Activated B cell treated with CpG ODN at 0.5 μM for 24 hours (primary cell): ENCODE results near the gene GSG1L. TPM values are rescaled to one million over a fixed set of nuclear protein-coding genes. Genes with fewer than 3 reads are reported as not detected.

ENCODE experiments used
- ATAC-seq: fragments of 200-7000 bp; cut with Tn5 transposase; one replicate; pipeline ENCODE4 v1.10.0; 2021; ENCODE audit warnings: low read depth, mild to moderate bottlenecking, moderate library complexity
- CTCF ChIA-PET: fragments of 350-600 bp; sonication (Branson Sonifier 250); formaldehyde crosslinking; loops from one replicate; lab custom pipeline; 2021; ENCODE audit warnings: antibody characterized with exemption; lab: Charles Lee
- POLR2A ChIA-PET: fragments of 350-600 bp; sonication (Branson Sonifier 250); formaldehyde crosslinking; loops from one replicate; lab custom pipeline; 2021; ENCODE audit warnings: antibody characterized with exemption; lab: Charles Lee
- DNase-seq: peaks from one replicate; pipeline ENCODE4 v3.0.0; 2022
- H3K27ac Mint-ChIP-seq: one replicate; pipeline ENCODE4 v1.8.0; 2020; ENCODE audit warnings: mixed read lengths
- H3K27me3 Mint-ChIP-seq: one replicate; pipeline ENCODE4 v1.8.0; 2021; ENCODE audit warnings: mixed read lengths
- H3K36me3 Mint-ChIP-seq: one replicate; pipeline ENCODE4 v1.8.0; 2021; ENCODE audit warnings: low read depth, mixed read lengths
- H3K4me1 Mint-ChIP-seq: one replicate; pipeline ENCODE4 v1.8.0; 2021; ENCODE audit warnings: mixed read lengths
- H3K4me3 Mint-ChIP-seq: one replicate; pipeline ENCODE4 v1.8.0; 2020; ENCODE audit warnings: mild to moderate bottlenecking, mixed read lengths
- H3K9me3 Mint-ChIP-seq: one replicate; pipeline ENCODE4 v1.8.0; 2020; ENCODE audit warnings: mixed read lengths
- CTCF ChIP-seq: fragments of 200-600 bp; IDR thresholded peaks from one replicate; pipeline ENCODE4 v1.8.0; 2022; ENCODE audit warnings: antibody characterized with exemption, mild to moderate bottlenecking
- intact Hi-C: fragments of 100-400 bp; cut with micrococcal nuclease; formaldehyde crosslinking; loops from one replicate; pipeline ENCODE4 v1.15.1; 2024
- total RNA-seq: library from RNA; stranded (reverse); gene quantifications from 2 replicates; pipeline ENCODE4 v1.2.3, GENCODE V29; 2022

Gene GSG1L
- total RNA-seq, 1 donor from 2014 or later = not detected

- CTCF ChIA-PET = no interaction called here
- no peak overlapping the region for H3K27ac Mint-ChIP-seq
- TF ChIP-seq CTCF = no peak
- POLR2A ChIA-PET = no interaction called here
- H3K27me3 Mint-ChIP-seq = peaks cover 4% of the 10 kb centered on the region
- H3K36me3 Mint-ChIP-seq = no peaks in the 10 kb centered on the region
- no peak overlapping the region for H3K4me3 Mint-ChIP-seq
- peaks cover 10% of the 10 kb centered on the region for H3K9me3 Mint-ChIP-seq
- intact Hi-C loops = no loop called here
- H3K4me1 Mint-ChIP-seq = no peaks in the 10 kb centered on the region
- DNase-seq = no peak
- ATAC-seq = no peak
Observed at GRCh38 chr16:27954191-27954590, 109.3 kb downstream of the GSG1L start.

- H3K4me3 Mint-ChIP-seq = no peak overlapping the region
- ChIA-PET POLR2A (no interaction called here), CTCF (interaction anchor here (0.6 kb wide), 1 partner anchor 20 kb away, joined by 3 read pairs; no protein-coding TSS in a partner anchor)
- no peaks in the 10 kb centered on the region for H3K4me1 Mint-ChIP-seq
- H3K27me3 Mint-ChIP-seq = peaks cover 4% of the 10 kb centered on the region
- H3K27ac Mint-ChIP-seq = no peak overlapping the region
- intact Hi-C loops = no loop called here
- no peak for TF ChIP-seq CTCF
- H3K9me3 Mint-ChIP-seq = peaks cover 10% of the 10 kb centered on the region
- ATAC-seq (no peak), DNase-seq (no peak)
- H3K36me3 Mint-ChIP-seq = no peaks in the 10 kb centered on the region
Observed at GRCh38 chr16:27952811-27953210, 110.7 kb downstream of the GSG1L start.

GRCh38 chr16:27951489-27952120, 111.9 kb downstream of the GSG1L start:
- Mint-ChIP-seq H3K27me3 (peaks cover 4% of the 10 kb centered on the region), H3K9me3 (peaks cover 7% of the 10 kb centered on the region)
- intact Hi-C loops = no loop called here

GRCh38 chr16:27950206-27950887, 113.2 kb downstream of the GSG1L start:
- CTCF ChIA-PET = no interaction called here
- ATAC-seq = no peak
- Mint-ChIP-seq H3K4me3 (no peak overlapping the region), H3K27me3 (peaks cover 4% of the 10 kb centered on the region), H3K9me3 (peaks cover 3% of the 10 kb centered on the region), H3K36me3 (no peaks in the 10 kb centered on the region), H3K27ac (no peak overlapping the region), H3K4me1 (no peaks in the 10 kb centered on the region)
- DNase-seq = no peak
- intact Hi-C loops = no loop called here
- TF ChIP-seq CTCF = no peak
- POLR2A ChIA-PET = no interaction called here

More at GRCh38 chr16:27951489-27952120, 111.9 kb downstream of the GSG1L start:
- TF ChIP-seq CTCF = no peak
- ATAC-seq = no peak
- no peaks in the 10 kb centered on the region for H3K36me3 Mint-ChIP-seq
- no peak overlapping the region for H3K27ac Mint-ChIP-seq
- no peaks in the 10 kb centered on the region for H3K4me1 Mint-ChIP-seq
- ChIA-PET CTCF (no interaction called here), POLR2A (no interaction called here)
- no peak overlapping the region for H3K4me3 Mint-ChIP-seq
- DNase-seq = no peak

- peaks cover 5% of the 10 kb centered on the region for H3K27me3 Mint-ChIP-seq
- no peaks in the 10 kb centered on the region for H3K36me3 Mint-ChIP-seq
- POLR2A ChIA-PET = no interaction called here
- no peaks in the 10 kb centered on the region for H3K4me1 Mint-ChIP-seq
- CTCF ChIA-PET = no interaction called here
- DNase-seq (no peak), ATAC-seq (no peak)
- no peak overlapping the region for H3K27ac Mint-ChIP-seq
- no peaks in the 10 kb centered on the region for H3K9me3 Mint-ChIP-seq
- intact Hi-C loops = no loop called here
- TF ChIP-seq CTCF = no peak
- no peak overlapping the region for H3K4me3 Mint-ChIP-seq
Observed at GRCh38 chr16:27947696-27948095, 115.8 kb downstream of the GSG1L start.
